ENCODE measurements around the gene FGFR3.

FGFR3 gene

GRCh38 chr4:1801286-1801958 is 8.3 kb downstream of the FGFR3 start:
- H3K27me3 ChIP-seq (ENCODE audit: control insufficient read depth in 5 of 5, insufficient read depth in 4 of 5, low read length in 5 of 5), result peaks cover 15 to 32% (median 28%) of the 10 kb centered on the region in 5 donors

DNA sequence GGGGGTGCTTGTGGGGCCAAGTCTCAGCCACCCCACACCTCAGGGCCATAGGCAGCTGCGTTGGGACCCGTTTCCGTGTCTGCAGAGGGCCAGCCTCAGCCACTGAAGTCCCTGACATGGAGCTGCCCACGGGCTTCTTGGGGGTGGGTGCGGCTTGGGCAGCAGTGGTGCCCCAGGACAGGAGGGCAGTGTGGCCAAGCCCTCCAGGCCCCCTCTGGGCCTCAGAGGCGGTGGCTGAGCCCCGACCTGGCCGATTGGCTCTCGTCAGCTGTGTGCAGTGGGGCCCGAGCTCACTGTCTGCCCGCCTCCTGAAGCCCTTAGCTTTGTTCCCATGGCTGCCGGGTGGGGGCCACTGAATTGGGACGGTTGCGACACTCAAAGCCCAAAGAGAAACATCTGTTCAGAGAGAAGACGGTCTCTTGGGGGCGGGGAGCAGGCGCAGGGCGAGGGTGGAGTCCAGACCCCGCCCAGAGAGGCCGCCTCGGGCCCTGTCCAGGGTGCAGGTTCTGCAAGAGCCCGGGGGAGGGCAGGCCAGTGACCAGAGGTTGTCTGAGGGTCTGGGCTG is 9.1 kb downstream of the FGFR3 start:
- H3K4me3 ChIP-seq (ENCODE audit: low read depth in 1 of 5, low read length in 5 of 5), result no peak overlapping the region
- H3K9me3 ChIP-seq (ENCODE audit: control insufficient read depth in 5 of 5, low read length in 5 of 5), result no peaks in the 10 kb centered on the region
- no peak overlapping the region for H3K9ac ChIP-seq (ENCODE audit: low read length in 5 of 5)
- no peak overlapping the region for H3K27ac ChIP-seq (ENCODE audit: low read depth, low read length)
- H3K36me3 ChIP-seq (ENCODE audit: control insufficient read depth in 5 of 5, insufficient read depth in 5 of 5, low read length in 5 of 5), result no peaks in the 10 kb centered on the region
- H3K27me3 ChIP-seq (ENCODE audit: control insufficient read depth in 5 of 5, insufficient read depth in 4 of 5, low read length in 5 of 5), result peaks cover 7 to 24% (median 22%) of the 10 kb centered on the region in 5 donors
- peaks cover 0 to 9% (median 8%) of the 10 kb centered on the region in 5 donors for H3K4me1 ChIP-seq (ENCODE audit: control insufficient read depth in 5 of 5, insufficient read depth in 5 of 5, low read length in 5 of 5)

More at GRCh38 chr4:1801286-1801958, 8.3 kb downstream of the FGFR3 start:
- no peaks in the 10 kb centered on the region for H3K36me3 ChIP-seq (ENCODE audit: control insufficient read depth in 5 of 5, insufficient read depth in 5 of 5, low read length in 5 of 5)
- H3K4me1 ChIP-seq (ENCODE audit: control insufficient read depth in 5 of 5, insufficient read depth in 5 of 5, low read length in 5 of 5), result peaks cover 0 to 9% (median 8%) of the 10 kb centered on the region in 5 donors
- H3K4me3 ChIP-seq (ENCODE audit: low read depth in 1 of 5, low read length in 5 of 5), result no peak overlapping the region
- H3K9me3 ChIP-seq (ENCODE audit: control insufficient read depth in 5 of 5, low read length in 5 of 5), result no peaks in the 10 kb centered on the region
- no peak overlapping the region for H3K9ac ChIP-seq (ENCODE audit: low read length in 5 of 5)
- no peak overlapping the region for H3K27ac ChIP-seq (ENCODE audit: low read depth, low read length)

DNA sequence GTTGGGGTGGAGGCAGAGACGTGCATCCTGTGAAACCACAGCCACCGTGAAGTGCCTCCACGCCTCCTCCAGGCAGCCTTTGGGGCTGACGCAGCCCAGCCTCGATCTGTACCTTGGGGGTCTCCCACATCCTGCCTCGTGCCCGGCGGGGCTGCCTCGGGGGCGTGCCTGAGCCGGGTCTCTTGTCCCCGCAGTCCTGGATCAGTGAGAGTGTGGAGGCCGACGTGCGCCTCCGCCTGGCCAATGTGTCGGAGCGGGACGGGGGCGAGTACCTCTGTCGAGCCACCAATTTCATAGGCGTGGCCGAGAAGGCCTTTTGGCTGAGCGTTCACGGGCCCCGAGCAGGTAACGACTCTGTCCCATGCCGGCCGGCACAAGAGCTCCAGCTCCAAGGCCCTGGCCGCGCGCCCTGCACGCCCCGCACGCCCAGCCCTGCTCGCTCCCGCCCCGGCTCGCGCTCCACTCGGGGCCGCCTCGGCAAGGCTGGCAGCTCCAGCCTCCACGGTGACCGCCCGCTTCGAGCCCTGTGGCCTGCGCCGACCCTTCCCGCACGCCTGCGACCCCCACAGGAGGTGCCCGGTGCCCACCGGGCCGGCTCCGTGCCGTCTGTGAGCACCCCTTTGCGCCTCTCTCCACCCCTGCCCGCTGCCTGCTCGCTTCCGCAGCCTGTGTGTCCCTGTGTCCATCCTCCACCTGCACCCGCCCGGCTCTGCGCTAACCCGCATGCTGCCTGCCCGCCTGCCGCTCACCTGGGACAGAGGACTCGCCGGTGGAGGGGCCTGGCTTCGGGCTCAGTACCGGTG is 9.8 kb downstream of the FGFR3 start:
- no peak overlapping the region for H3K27ac ChIP-seq (ENCODE audit: low read depth, low read length)
- H3K4me3 ChIP-seq (ENCODE audit: low read depth in 1 of 5, low read length in 5 of 5), result no peak overlapping the region
- peaks cover 4 to 21% (median 17%) of the 10 kb centered on the region in 5 donors for H3K27me3 ChIP-seq (ENCODE audit: control insufficient read depth in 5 of 5, insufficient read depth in 4 of 5, low read length in 5 of 5)
- H3K9ac ChIP-seq (ENCODE audit: low read length in 5 of 5), result no peak overlapping the region
- no peaks in the 10 kb centered on the region for H3K36me3 ChIP-seq (ENCODE audit: control insufficient read depth in 5 of 5, insufficient read depth in 5 of 5, low read length in 5 of 5)
- H3K9me3 ChIP-seq (ENCODE audit: control insufficient read depth in 5 of 5, low read length in 5 of 5), result no peaks in the 10 kb centered on the region
- peaks cover 0 to 9% (median 8%) of the 10 kb centered on the region in 5 donors for H3K4me1 ChIP-seq (ENCODE audit: control insufficient read depth in 5 of 5, insufficient read depth in 5 of 5, low read length in 5 of 5)

DNA sequence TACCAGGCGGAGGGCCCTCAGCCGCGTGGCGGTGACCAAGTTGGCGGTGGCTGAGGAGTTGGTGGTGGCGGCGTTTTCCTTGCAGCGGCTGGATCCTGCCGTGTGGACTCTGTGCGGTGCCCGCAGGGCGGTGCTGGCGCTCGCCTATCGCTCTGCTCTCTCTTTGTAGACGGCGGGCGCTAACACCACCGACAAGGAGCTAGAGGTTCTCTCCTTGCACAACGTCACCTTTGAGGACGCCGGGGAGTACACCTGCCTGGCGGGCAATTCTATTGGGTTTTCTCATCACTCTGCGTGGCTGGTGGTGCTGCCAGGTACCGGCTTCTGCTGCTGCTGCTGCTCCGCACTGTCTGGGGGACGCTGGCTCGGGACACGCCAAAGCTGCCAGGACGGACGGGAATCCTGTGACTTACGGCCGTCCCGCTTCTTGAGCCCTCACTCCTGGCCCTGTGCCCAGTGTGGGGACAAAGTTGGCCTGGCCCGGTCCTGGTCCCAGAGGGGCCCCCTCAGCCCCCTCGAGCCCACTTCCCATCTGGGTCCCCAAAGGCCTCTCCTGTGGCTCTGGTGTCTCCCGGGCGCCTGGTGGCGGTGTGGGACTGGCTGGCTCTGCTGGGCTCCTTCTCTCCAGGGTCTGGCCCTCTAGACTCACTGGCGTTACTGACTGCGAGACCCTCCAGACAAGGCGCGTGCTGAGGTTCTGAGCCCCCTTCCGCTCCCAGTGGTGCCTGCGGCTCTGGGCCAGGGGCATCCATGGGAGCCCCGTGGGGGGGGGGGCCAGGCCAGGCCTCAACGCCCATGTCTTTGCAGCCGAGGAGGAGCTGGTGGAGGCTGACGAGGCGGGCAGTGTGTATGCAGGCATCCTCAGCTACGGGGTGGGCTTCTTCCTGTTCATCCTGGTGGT is 10.7 kb downstream of the FGFR3 start:
- no peaks in the 10 kb centered on the region for H3K36me3 ChIP-seq (ENCODE audit: control insufficient read depth in 5 of 5, insufficient read depth in 5 of 5, low read length in 5 of 5)
- no peaks in the 10 kb centered on the region for H3K9me3 ChIP-seq (ENCODE audit: control insufficient read depth in 5 of 5, low read length in 5 of 5)
- peaks cover 4 to 20% (median 14%) of the 10 kb centered on the region in 5 donors for H3K27me3 ChIP-seq (ENCODE audit: control insufficient read depth in 5 of 5, insufficient read depth in 4 of 5, low read length in 5 of 5)
- no peak overlapping the region for H3K9ac ChIP-seq (ENCODE audit: low read length in 5 of 5)
- no peak overlapping the region for H3K27ac ChIP-seq (ENCODE audit: low read depth, low read length)
- H3K4me3 ChIP-seq (ENCODE audit: low read depth in 1 of 5, low read length in 5 of 5), result no peak overlapping the region
- H3K4me1 ChIP-seq (ENCODE audit: control insufficient read depth in 5 of 5, insufficient read depth in 5 of 5, low read length in 5 of 5), result peaks cover 0 to 9% (median 8%) of the 10 kb centered on the region in 5 donors

- Histone ChIP-seq H3K9me3 (ENCODE audit: control insufficient read depth in 5 of 5, low read length in 5 of 5) (no peaks in the 10 kb centered on the region), H3K4me1 (ENCODE audit: control insufficient read depth in 5 of 5, insufficient read depth in 5 of 5, low read length in 5 of 5) (peaks cover 0 to 9% (median 8%) of the 10 kb centered on the region in 5 donors), H3K27ac (ENCODE audit: low read depth, low read length) (no peak overlapping the region), H3K27me3 (ENCODE audit: control insufficient read depth in 5 of 5, insufficient read depth in 4 of 5, low read length in 5 of 5) (peaks cover 0 to 11% (median 7%) of the 10 kb centered on the region in 5 donors), H3K9ac (ENCODE audit: low read length in 5 of 5) (no peak overlapping the region), H3K4me3 (ENCODE audit: low read depth in 1 of 5, low read length in 5 of 5) (no peak overlapping the region), H3K36me3 (ENCODE audit: control insufficient read depth in 5 of 5, insufficient read depth in 5 of 5, low read length in 5 of 5) (no peaks in the 10 kb centered on the region)
Observed at GRCh38 chr4:1804638-1805492, 11.8 kb downstream of the FGFR3 start.

DNA sequence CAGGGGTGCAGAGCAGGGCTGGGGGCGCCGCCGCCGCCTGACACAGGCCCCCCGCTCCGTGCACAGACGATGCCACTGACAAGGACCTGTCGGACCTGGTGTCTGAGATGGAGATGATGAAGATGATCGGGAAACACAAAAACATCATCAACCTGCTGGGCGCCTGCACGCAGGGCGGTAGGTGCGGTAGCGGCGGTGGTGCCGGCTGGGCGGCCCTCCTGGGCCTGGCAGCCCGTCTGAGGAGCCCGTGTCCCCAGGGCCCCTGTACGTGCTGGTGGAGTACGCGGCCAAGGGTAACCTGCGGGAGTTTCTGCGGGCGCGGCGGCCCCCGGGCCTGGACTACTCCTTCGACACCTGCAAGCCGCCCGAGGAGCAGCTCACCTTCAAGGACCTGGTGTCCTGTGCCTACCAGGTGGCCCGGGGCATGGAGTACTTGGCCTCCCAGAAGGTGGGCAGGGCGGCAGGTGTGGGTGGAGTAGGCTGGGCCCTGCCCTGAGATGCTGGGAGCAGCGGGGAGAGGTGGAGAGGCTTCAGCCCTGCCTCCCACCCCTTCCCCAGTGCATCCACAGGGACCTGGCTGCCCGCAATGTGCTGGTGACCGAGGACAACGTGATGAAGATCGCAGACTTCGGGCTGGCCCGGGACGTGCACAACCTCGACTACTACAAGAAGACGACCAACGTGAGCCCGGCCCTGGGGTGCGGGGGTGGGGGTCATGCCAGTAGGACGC is 12.6 kb downstream of the FGFR3 start:
- Histone ChIP-seq H3K9ac (ENCODE audit: low read length in 5 of 5) (no peak overlapping the region), H3K4me3 (ENCODE audit: low read depth in 1 of 5, low read length in 5 of 5) (no peak overlapping the region), H3K27me3 (ENCODE audit: control insufficient read depth in 5 of 5, insufficient read depth in 4 of 5, low read length in 5 of 5) (peaks cover 0 to 8% (median 5%) of the 10 kb centered on the region in 5 donors), H3K36me3 (ENCODE audit: control insufficient read depth in 5 of 5, insufficient read depth in 5 of 5, low read length in 5 of 5) (peaks cover 0 to 2% (median 0%) of the 10 kb centered on the region in 5 donors), H3K4me1 (ENCODE audit: control insufficient read depth in 5 of 5, insufficient read depth in 5 of 5, low read length in 5 of 5) (peaks cover 0 to 13% (median 9%) of the 10 kb centered on the region in 5 donors), H3K9me3 (ENCODE audit: control insufficient read depth in 5 of 5, low read length in 5 of 5) (no peaks in the 10 kb centered on the region), H3K27ac (ENCODE audit: low read depth, low read length) (no peak overlapping the region)

DNA sequence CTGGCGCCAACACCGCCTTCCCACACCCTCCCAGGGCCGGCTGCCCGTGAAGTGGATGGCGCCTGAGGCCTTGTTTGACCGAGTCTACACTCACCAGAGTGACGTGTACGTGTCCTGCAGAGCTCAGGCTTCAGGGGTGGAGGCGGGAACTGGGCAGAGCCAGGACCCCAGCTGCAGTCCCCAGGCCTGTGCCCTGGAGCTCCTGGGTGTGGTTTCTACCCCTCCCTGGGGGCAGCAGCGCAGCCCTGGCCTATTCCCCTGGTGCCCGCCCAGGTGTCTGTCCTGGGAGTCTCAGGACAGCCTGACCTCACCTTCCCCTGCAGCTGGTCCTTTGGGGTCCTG is 13.1 kb downstream of the FGFR3 start:
- Histone ChIP-seq H3K9ac (ENCODE audit: low read length in 5 of 5) (no peak overlapping the region), H3K36me3 (ENCODE audit: control insufficient read depth in 5 of 5, insufficient read depth in 5 of 5, low read length in 5 of 5) (peaks cover 0 to 7% (median 2%) of the 10 kb centered on the region in 5 donors), H3K9me3 (ENCODE audit: control insufficient read depth in 5 of 5, low read length in 5 of 5) (no peaks in the 10 kb centered on the region), H3K4me3 (ENCODE audit: low read depth in 1 of 5, low read length in 5 of 5) (no peak overlapping the region), H3K27ac (ENCODE audit: low read depth, low read length) (no peak overlapping the region), H3K27me3 (ENCODE audit: control insufficient read depth in 5 of 5, insufficient read depth in 4 of 5, low read length in 5 of 5) (peaks cover 0 to 8% (median 5%) of the 10 kb centered on the region in 5 donors), H3K4me1 (ENCODE audit: control insufficient read depth in 5 of 5, insufficient read depth in 5 of 5, low read length in 5 of 5) (peaks cover 0 to 19% (median 9%) of the 10 kb centered on the region in 5 donors)

DNA sequence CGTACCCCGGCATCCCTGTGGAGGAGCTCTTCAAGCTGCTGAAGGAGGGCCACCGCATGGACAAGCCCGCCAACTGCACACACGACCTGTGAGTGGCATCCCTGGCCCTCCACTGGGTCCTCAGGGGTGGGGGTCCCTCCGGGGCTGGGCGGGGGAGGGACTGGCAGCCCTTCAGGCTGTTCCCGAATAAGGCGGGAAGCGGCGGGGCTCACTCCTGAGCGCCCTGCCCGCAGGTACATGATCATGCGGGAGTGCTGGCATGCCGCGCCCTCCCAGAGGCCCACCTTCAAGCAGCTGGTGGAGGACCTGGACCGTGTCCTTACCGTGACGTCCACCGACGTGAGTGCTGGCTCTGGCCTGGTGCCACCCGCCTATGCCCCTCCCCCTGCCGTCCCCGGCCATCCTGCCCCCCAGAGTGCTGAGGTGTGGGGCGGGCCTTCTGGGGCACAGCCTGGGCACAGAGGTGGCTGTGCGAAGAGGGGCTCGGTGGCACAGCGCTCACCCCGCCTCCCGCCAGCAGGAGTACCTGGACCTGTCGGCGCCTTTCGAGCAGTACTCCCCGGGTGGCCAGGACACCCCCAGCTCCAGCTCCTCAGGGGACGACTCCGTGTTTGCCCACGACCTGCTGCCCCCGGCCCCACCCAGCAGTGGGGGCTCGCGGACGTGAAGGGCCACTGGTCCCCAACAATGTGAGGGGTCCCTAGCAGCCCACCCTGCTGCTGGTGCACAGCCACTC is 13.7 kb downstream of the FGFR3 start:
- Histone ChIP-seq H3K4me1 (ENCODE audit: control insufficient read depth in 5 of 5, insufficient read depth in 5 of 5, low read length in 5 of 5) (peaks cover 0 to 22% (median 9%) of the 10 kb centered on the region in 5 donors), H3K36me3 (ENCODE audit: control insufficient read depth in 5 of 5, insufficient read depth in 5 of 5, low read length in 5 of 5) (peaks cover 0 to 8% (median 2%) of the 10 kb centered on the region in 5 donors), H3K9me3 (ENCODE audit: control insufficient read depth in 5 of 5, low read length in 5 of 5) (no peaks in the 10 kb centered on the region), H3K4me3 (ENCODE audit: low read depth in 1 of 5, low read length in 5 of 5) (no peak overlapping the region), H3K9ac (ENCODE audit: low read length in 5 of 5) (no peak overlapping the region), H3K27ac (ENCODE audit: low read depth, low read length) (no peak overlapping the region), H3K27me3 (ENCODE audit: control insufficient read depth in 5 of 5, insufficient read depth in 4 of 5, low read length in 5 of 5) (peaks cover 0 to 8% (median 5%) of the 10 kb centered on the region in 5 donors)

All from subcutaneous abdominal adipose tissue (tissue), 5 donors.